ENCODE results near the gene DCUN1D2.

Gene DCUN1D2

DNA sequence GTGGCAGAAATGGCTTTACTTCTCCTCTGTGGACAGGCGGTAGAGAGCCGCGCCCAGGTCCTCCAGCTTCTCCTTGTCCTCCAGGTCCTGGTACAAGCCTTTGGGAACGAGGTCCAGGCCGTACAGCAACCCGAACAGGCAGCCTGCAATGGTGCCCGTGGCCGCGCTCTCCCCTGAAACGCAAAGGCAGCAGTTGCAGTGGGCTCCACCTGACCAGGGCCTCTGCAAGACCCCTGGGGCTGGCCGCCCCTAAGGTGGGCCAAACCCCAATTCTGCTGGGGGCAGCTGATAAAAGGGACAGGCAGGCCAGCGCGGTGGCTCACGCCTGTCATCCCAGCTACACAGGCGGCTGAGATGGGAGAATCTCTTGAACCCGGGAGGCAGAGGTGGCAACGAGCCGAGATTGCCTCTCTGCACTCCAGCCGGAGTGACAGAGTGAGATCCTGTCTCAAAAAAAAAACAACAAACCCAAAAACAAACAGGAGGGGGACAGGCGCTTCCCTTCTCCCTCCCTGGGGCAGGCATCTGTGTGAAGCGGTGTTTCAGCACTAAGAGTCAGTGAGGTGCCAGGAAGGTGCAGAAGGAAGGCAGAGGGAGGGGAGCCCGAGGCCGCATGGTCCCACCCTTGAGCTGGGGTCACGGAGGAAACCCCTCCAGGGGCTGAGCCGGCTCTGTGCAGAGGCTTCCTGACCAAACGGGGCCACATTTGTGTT lies 67.5 kb downstream of the DCUN1D2 start:
- DNase-seq (ENCODE audit: low read depth): no peak

DNA sequence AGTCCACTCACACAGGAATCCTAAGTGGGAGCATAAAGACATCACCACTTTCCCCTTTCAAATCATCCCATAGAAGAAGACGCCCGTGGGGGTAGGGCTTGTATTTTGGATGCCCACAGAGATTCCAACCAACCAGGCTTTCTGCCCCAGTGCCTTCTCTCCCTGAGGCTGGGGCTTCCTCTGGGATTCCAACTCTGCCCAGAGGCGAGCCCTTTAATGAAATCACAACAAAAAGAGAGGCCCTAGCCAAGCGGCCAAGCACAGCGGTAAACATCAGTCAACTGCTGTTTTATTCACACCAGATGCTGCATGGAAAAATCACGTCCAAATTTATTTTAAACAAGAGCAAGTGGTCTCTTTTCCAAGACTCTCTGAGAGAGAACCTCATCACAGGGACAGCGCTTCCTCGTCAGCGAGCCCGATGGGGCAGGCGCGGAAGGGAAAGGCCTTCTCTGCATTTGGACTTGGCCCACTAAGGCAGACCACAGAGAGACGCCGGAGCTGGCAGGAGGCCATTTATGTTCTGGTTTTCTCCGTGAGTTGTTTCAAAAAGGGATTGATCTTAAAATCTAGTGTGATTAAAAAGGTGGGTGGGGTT lies 68.7 kb downstream of the DCUN1D2 start:
- DNase-seq (ENCODE audit: low read depth): no peak

DNA sequence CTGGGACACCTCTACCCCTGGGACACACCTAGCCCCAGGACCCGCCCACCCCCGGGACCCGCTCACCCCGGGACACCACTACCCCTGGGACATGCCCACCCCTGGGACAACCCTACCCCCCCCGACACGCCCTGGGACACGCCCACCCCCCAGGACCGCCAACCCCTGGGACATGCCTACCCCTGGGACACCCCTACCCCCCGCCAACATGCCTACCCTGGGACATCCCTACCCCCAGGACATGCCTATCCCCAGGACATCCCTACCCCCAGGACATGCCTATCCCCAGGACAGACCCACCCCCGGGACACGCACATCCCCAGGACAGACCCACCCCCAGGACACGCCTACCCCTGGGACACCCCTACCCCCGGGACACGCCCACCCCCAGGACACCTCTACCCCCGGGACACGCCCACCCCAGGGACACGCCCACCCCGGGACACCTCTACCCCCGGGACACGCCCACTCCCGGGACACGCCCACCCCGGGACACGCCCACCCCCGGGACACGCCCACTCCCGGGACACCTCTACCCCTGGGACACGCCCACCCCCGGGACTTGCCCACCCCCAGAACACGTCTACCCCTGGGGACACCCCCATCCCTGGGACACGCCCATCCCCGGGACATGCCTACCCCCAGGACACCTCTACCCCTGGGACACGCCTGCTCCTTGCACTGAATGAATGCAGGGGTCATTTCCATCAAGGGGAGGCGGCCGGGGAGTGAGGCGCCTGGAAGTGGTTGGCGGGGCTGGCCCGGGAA lies 69.5 kb downstream of the DCUN1D2 start:
- DNase-seq (ENCODE audit: low read depth): no peak

DNA sequence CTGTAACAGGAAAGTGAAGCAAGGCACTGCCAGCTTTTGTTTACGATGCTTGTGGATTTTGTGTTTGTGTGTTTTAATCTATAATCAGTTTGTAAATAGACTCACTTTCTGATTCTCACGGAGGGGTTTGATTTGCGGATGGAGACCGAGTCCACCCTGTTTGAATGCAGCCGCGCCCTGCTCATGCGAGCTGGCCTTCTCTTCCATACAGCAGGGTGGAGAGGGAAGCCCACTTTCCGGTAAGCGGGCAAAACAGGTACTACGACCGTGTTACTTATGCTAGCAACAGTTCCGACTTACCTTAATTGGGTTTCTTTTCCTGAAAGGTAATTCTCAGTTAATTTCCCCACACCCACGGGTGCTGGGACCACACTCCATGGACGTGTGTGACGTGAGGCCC lies 70.3 kb downstream of the DCUN1D2 start:
- no peak for DNase-seq (ENCODE audit: low read depth)

DNA sequence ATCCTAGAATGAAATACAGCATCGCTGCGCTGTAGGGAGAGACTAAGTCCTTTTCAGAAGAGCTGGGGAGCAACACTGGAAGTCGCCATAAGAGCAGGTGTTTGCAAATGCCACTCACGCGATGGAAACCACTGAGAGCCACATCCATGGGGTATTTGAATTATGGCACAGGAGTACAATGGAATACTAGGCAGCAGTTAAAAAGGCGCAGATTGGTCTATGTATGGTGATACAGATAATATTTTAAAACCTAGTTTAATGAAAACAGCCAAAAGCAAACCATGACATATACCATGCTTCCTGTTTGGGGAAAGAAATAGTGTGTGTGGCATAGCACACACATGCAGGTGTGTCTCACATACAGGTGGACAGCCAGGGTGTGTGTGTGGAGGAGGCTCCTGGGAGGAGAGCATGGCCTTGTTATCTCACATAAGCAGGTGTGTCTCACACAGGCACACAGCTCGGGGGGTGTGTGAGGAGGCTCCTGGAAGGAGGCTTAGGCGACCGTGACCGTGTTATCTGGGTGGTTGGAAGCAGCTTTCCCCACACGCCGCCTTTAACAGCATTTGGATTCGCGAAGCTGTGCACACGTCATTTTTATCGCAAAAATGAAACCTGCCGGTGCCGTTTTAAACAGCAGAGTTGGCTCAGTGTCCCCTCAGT lies 70.8 kb downstream of the DCUN1D2 start:
- DNase-seq (ENCODE audit: low read depth): no peak

DNA sequence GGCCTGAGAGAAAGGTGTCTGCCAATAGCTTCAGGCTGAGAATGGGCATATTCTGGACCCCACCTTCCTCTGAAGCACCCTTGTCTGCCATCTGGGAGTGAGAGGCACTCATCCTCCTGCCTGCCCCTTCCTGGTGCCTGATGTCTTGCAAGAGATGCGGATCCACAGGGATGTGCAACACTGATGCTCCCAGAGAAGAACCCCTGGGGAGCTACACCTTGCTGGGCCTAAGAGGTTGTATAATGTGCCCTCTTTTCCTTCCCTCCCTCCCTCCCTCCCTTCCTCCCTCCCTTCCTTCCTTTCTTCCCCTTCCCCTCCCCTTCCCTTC lies 71.8 kb downstream of the DCUN1D2 start:
- no peak for DNase-seq (ENCODE audit: low read depth)

DNA sequence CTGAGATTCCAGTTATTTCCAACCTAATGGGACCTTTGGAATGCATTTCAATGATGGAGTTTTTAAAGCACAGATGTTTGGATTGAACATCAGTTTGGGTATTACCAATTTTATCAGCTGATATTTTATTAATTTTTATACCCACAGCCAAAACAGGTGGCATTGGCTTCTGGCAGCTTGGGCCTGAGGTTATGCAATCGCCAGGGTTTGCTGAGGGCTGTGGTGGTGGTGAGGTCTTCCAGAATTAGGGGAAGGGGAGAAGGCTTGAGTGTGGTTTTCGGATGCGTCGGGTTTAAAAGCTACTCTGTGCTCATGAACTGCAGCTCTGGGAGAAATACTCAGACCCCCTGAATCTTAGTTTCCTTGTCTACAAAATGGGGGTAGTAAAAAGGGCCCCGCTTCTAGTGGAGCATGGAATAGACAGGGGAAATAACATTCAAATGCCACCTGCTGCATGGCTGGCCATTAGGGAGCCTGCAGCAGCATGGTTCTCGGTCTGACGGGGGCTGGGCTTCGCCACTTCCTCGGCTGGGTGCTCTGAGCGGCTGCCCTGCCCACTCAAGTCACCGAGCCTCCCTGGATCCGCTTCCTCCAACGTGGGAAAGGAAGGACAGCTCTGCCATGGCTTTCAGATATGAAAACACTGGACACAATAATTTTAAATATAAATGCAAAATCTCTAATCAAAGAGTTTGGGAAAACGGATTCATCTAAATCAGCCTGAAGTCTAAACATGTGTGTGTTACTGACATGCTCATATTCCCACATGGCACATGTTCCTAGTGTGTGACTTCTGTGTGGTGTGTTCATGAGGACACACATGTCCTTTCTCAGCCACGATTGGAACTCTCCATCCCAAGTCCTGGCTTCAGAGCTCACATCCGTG lies 72.4 kb downstream of the DCUN1D2 start:
- no peak for DNase-seq (ENCODE audit: low read depth)

DNA sequence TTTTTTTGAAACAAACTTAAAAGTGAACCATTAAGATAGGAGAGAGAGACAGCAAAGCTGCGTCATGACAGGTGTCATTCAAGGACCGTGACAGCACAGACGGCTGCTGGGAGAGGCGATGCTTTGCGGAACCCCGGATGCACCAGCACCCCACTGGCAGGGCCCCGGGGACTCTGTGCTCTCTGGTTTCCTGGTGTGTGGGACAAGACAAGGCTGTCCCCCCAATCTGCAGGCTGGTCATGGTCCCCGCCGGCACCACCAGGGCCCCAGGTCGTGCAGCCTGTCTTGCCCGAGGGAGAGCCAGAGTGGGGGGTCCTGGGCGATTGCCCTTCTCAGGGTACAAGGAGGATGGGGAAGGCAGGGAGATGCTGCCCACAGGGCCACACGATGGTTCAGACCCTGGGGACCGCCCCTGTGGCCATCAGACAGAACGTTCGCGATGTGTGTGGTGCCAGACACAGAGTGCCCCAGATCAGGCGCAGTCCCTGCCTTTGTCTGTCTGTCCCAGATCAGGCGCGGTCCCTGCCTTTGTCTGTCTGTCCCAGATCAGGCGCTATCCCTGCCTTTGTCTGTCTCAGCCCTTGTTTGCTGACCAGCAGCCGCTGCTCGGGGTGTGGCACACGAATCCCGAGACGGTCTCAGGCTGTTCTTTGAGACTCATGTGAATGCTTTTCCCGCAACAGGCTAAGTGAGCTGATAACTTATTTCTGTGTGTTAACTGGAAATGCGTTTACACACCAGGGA lies 73.3 kb downstream of the DCUN1D2 start:
- DNase-seq (ENCODE audit: low read depth): no peak

DNA sequence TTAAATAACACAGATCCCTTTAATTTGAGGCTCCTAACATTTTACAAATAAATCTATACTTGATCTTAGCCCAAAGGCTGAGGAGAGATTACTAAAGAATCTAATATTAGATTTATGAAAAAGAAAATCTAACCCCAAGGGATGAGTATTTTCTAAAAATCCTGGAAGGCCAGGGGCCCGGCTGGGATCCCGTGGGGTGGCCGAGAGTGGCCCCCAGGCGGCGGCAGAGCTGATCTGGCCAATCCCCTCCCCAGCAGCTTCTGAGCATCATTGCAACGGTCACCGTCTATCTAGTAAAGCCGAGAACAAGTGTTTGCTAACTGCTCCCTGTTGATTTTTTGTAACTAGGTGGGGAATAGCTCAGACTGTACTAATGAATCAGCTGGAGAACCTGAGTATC lies 74.7 kb downstream of the DCUN1D2 start:
- DNase-seq (ENCODE audit: low read depth): no peak

DNA sequence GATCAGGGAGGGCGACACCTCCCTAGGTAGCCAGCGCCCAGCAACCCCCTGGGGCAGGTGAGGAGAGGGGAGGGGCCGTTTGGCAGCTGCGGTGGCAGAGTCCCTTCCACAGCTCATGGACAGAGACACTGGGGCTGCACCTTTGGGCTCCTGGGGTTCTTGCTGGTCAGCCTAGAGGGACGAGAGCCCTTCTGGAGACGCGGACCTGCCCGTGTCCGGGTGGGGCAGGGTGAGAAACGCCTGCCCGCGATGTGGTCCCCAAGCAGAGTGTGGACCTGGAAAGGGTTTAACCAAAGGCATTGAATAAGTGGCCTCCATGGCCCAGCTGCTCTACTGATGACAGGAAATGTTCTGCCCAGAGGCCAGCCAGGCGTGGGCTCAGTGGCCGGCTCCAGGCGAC lies 75.5 kb downstream of the DCUN1D2 start:
- DNase-seq (ENCODE audit: low read depth): no peak

DNA sequence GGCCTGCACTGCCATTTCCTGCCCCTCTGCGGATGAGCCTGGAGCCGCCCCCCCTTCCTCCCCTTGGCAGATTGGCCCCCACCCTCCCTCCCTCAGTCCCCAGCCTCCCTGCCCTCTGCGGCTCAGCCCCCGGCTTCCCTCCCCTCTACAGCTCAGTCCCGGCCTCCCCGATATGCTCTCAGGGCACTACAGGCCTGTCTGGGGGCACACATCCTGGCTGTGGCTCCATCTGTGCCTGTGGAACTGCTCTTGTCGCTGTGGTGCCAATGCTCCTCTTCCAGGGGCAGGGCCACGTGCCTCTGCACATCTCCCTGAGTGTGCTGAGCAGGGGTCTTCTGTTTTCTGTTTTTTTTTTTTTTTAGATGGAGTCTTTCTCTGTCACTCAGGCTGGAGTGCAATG lies 76.2 kb downstream of the DCUN1D2 start:
- no peak for DNase-seq (ENCODE audit: low read depth)

DNA sequence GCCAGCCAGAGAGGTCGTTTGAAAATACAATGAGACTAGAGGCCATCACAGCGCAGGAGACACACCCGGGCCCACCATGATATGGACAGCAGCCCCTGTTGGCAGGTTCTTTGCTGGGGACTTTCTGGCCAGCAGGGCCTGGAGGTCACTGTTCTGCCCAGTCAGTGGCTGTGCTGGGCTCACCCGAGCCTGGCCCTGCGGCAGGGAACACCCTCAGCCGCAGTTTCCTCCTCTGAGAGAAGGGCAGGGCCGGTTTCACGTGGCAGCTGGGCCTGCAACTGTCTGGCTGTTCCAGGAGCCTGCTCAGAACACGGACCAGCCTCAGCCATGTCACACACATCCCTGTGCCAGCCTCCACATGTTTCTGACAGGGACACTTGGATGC lies 76.6 kb downstream of the DCUN1D2 start:
- DNase-seq (ENCODE audit: low read depth): no peak

DNA sequence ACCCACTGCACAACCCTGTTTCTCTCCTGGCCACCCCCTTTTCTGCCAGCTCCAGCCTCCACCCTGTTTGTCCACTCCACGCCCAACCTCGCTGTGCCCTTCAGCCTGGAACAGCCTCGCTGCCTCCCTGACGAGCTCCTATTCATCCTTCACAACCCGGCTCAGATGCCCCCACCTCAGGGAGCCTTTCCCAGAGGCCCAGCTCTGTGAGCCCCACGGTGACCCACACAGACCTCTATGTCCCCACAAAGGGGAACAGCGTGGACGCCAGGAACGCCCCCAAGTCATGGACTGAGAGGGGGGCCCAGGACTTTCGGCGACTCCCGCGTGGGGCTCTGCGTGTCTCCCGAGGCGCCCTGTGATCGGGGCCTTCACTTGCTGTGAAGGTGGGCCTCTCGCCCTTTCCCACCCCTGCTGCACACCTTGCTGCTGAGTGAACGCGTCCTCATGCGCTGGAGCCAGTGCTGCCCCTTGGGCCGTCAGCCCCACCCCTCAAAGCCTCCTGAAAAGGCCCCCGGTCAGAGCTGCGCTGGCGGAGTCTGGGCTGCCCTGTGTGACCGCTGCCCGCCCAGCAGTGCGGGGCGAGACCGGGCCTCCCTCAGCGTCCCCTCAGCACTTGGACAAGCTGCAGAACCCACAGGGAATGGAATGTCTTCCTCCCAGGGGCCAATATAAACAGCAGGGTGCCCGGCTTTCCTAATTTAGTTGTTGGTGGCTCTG lies 77.2 kb downstream of the DCUN1D2 start:
- DNase-seq (ENCODE audit: low read depth): no peak

DNA sequence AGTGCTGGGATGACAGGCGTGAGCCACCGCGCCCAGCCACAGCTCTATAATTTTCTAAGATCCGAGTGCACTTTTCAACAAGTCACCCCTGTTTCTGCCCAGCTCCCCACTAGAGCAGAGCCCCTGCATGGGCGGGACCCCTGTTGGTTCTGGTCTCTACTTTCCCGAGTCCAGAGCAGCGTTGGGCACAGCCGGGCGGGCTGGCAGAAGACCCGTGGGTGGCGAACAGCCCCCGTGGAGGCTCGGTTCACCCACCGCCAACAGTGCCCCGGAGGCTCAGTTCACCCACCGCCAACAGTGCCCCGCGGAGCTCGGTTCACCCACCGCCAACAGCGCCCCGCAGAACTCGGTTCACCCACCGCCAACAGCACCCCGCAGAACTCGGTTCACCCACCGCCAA lies 78.1 kb downstream of the DCUN1D2 start:
- DNase-seq (ENCODE audit: low read depth): no peak

DNA sequence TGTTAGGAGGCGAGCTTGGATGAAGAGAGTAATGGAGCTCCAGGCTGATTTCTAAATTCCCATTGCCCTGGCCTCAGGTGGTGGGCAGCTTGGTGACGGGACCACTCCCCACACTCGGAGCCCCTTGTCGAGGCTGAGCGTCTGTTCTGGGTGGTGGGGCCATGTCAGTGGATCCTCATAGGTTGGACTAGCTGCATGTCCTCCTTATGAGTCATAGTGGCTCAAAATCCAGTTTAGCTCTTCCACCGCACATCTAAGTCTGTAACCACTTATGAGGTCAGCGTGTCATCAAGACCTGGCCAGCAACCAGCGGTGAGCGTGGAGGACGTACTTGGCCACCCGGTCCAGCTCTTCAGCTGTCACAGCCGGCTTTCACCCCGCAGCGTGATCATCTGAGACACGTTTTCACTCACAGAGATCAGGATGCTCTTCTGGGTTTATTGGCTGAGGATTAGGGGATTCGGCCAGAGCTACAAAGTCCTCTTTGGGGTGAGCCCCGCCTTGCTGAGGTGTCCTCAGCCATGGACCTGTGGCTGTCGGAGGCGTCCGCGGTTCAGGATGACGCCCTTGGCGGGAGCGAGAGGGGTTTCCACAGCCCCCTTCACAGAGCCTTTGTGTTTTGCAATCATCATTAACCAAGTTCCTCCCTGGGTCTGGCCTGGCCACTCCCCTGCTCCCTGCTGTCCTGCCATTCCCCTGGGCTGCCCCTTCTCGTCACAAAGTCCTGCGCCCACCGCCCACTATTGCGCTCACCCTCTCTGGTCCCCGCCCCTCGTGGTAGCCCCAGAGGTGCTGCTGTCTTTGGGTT lies 79.1 kb downstream of the DCUN1D2 start:
- DNase-seq (ENCODE audit: low read depth): peak; percentile 89

DNA sequence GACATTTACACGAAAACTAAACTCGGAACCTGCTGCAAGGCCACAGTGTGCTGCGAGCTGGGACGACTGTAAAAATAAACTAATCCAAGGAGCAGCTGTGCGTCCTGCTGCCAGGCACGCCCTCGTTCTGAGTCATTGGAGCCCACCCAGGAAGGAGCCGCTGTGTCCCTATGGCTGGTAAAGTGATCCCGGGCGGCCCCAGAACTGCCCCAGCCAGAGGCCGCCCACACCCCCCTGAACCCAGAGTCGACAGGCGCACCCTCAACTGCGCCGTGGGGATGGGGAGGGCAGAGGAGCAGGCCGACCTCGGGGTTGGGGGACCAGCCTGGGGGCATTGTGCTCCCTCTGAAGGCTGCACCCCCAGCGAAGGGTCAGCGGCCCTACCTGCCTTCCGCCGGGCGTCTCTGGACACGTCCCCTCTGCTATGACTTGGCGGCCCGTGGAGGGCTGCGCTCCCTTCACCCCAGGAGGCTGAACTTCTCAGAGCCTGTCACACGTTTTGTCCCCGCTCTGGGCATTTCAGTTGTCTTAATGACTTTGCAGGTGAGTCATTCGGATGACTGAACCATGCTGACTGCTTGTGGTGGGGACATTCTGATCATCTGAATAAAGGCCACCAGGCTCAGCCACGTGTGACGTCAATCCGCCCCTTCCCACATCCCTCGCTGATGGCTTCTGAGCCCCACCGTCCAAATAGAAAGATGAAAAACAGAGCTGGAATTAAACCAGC lies 79.9 kb downstream of the DCUN1D2 start:
- DNase-seq (ENCODE audit: low read depth): peak; percentile 34

DNA sequence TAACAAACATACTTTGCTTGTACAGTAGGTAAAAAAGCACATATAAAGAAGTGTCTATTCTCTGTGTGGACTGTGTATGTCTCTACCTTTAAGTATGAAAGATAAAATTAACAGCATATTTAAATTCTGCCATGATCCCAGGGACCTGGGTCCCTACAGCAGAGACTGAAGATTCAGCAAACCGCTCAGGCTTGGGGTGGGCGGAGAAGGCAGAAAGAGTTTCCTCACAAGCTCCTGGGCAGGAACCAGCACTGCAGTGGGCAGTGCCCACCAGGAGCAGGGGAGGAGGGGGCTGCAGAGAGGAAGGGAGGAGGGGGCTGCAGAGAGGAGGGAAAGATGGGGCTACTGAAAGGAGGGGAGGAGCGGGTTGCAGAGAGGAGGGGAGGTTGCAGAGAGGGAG lies 81.9 kb downstream of the DCUN1D2 start:
- no peak for DNase-seq (ENCODE audit: low read depth)

DNA sequence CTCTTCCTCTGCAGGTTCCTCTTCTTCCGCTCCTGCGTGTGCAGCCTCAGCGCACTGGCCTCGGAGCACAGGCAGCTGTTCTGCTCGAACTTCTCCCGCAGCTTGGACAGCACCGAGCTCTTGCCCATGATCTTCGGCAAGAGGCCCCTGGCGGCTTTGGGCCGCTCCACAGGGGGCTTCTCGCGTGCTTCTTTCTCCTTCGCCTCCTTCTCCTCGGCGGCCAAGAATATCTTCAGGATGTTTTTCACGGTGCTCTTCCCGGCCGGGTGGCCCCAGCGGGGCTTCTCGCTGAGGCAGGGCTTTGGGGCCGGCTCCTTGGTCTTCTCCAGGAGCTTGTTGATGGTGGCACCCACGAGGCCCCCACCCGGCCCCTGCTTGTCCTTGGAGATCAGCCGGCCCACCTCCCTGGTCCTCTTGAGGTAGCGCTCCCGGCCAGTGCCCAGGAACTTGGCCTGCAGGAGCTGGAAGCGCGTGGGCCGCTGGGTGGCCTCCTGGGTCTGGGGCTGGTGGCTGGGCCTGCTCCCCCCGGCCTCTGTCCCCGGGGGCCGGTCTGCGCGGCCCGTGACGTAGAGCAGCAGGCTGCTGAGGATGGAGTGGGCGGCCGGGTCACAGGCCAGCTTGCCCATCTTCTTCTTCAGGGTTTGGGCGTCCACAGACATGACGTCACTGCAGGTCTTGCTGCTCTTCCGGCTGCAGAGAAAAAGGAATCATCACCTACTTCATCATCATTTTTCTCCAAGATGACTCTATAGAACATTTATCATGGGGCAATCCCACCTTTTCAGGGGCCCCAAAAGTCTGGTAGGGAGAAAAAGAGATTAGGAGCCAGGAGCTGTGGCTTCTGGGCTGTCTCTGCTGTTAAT lies 82.7 kb downstream of the DCUN1D2 start:
- no peak for DNase-seq (ENCODE audit: low read depth)
